Activated CD4-positive, alpha-beta memory T cell treated with anti-CD3 and anti-CD28 coated beads for 36 hours (primary cell): ENCODE measurements around the gene OBSL1. TPM values are rescaled to one million over a fixed set of nuclear protein-coding genes. Genes with fewer than 3 reads are reported as not detected.
A peak's percentile ranks its signal among the peaks of the same experiment; 100 is the strongest.

Experiments used
- CTCF ChIA-PET: fragments of 350-600 bp; sonication (Branson Sonifier 250); formaldehyde crosslinking; loops from one replicate; lab custom pipeline; 2021; ENCODE audit warnings: antibody characterized with exemption, inconsistent platforms; lab: Charles Lee
- POLR2A ChIA-PET: fragments of 350-600 bp; sonication (Branson Sonifier 250); formaldehyde crosslinking; loops from one replicate; lab custom pipeline; 2021; ENCODE audit warnings: antibody characterized with exemption; lab: Charles Lee
- DNase-seq: peaks from one replicate; pipeline ENCODE4 v3.0.0-alpha.2; 2020
- H3K27ac Mint-ChIP-seq: one replicate; pipeline ENCODE4 v1.8.0; 2021; ENCODE audit warnings: mixed read lengths
- H3K27me3 Mint-ChIP-seq: one replicate; pipeline ENCODE4 v1.8.0; 2021; ENCODE audit warnings: mixed read lengths
- H3K36me3 Mint-ChIP-seq: one replicate; pipeline ENCODE4 v1.8.0; 2021; ENCODE audit warnings: mixed read lengths
- H3K4me1 Mint-ChIP-seq: one replicate; pipeline ENCODE4 v1.8.0; 2021; ENCODE audit warnings: low read depth, mixed read lengths
- H3K4me3 Mint-ChIP-seq: one replicate; pipeline ENCODE4 v1.8.0; 2021; ENCODE audit warnings: mild to moderate bottlenecking, mixed read lengths
- H3K9me3 Mint-ChIP-seq: one replicate; pipeline ENCODE4 v1.8.0; 2021; ENCODE audit warnings: mixed read lengths
- intact Hi-C: fragments of 100-400 bp; cut with micrococcal nuclease; formaldehyde crosslinking; loops from one replicate; pipeline ENCODE4 v1.15.1; 2023
- total RNA-seq, 2 experiments: library from RNA; stranded (reverse); gene quantifications; one replicate each; pipeline ENCODE4 v1.2.3, GENCODE V29; 2021

Gene OBSL1
- total RNA-seq, 2 experiments from 2014 or later: 0.83 to 0.94 TPM

DNA sequence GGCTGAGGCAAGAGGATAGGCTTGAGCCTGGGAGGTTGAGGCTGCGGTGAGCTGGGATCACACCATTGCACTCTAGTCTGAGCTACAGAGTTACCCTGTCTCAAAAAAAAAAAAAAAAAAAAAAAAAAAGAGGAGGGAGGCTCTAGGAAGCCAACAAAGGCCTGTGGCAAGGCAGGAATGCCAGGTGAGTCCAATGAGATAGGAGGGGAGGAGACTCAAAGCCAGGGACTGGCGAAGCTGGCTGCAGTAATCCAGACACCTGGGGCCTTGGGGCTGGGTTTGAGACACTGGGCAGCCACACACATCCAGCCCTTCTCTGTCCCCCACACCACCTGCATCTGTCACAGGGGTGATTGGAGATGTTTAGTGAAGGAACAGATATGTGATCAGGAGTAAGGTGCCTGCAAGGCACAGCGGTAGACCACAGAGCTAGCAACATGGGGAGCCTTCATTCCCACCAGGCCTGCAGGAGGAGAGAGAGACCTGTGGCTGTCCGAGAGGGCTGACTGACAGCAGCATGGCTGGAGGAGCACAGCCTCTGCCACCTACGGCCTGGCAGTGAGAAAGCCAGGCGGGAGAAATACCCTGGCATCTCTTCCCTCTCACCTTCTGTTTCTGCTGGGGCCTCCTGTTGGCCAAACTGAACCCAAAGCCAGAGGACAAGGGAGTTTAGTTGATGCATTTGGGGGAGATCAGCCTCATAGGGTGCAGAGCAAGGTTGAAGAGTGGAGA is 37.2 kb downstream of the OBSL1 start:
- intact Hi-C loops: no loop called here
- Mint-ChIP-seq H3K36me3 (peaks cover 3% of the 10 kb centered on the region), H3K9me3 (no peaks in the 10 kb centered on the region), H3K4me3 (no peak overlapping the region), H3K27me3 (peaks cover 29% of the 10 kb centered on the region), H3K27ac (no peak overlapping the region), H3K4me1 (no peaks in the 10 kb centered on the region)
- CTCF ChIA-PET: interaction anchor here (0.6 to 1.3 kb wide), 5 partner anchors 38 to 142 kb away, joined by 3 to 5 read pairs (median 3); a partner anchor contains a TSS
- DNase-seq: no peak
- POLR2A ChIA-PET: no interaction called here

DNA sequence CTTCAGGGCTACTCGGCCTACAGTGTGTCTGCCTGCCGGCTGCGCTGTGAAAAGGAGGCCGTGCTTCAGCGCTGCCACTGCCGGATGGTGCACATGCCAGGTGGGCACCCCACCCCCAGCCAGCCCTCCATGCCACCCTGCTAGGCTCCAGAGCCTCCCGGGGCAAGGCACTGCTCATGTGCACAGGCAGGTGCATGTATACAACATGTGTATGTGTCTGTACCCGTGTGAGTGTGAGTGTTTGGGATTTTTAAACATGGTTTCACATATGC is 39.0 kb downstream of the OBSL1 start:
- POLR2A ChIA-PET: no interaction called here
- no peak for DNase-seq
- intact Hi-C loops: no loop called here
- no peaks in the 10 kb centered on the region for H3K36me3 Mint-ChIP-seq
- H3K27ac Mint-ChIP-seq: no peak overlapping the region
- no peak overlapping the region for H3K4me3 Mint-ChIP-seq
- CTCF ChIA-PET: interaction anchor here (1.0 to 14.4 kb wide), 6 partner anchors 9 to 139 kb away, joined by 3 to 277 read pairs (median 69); partner anchors contain the start of gene GMPPA
- no peaks in the 10 kb centered on the region for H3K4me1 Mint-ChIP-seq
- no peaks in the 10 kb centered on the region for H3K9me3 Mint-ChIP-seq
- H3K27me3 Mint-ChIP-seq: peaks cover 42% of the 10 kb centered on the region

DNA sequence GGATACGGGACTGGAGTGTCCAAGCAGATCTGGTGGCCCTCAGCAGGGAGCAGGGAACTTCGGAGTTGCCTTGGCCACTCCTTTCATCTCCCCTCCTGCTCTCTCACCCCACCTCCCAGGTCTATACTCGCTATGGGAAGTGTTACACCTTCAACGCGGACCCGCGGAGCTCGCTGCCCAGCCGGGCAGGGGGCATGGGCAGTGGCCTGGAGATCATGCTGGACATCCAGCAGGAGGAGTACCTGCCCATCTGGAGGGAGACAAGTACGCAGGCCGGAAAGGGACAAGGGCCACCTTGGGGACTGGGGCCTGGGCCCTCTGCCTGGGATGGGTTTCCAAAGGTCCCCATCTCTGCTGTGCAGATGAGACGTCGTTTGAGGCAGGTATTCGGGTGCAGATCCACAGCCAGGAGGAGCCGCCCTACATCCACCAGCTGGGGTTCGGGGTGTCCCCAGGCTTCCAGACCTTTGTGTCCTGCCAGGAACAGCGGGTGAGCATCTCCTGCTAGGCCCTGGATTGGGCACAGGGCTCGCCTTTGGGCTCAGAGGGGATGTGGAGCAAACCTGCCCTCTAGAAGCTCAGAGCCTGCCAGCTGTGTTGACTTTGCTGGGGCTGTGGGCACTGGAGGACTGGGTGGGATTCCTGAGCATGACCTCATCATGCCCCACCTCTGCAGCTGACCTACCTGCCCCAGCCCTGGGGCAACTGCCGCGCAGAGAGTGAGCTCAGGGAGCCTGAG is 39.5 kb downstream of the OBSL1 start:
- Mint-ChIP-seq H3K27ac (no peak overlapping the region), H3K4me3 (no peak overlapping the region), H3K27me3 (peaks cover 46% of the 10 kb centered on the region), H3K36me3 (no peaks in the 10 kb centered on the region), H3K9me3 (no peaks in the 10 kb centered on the region), H3K4me1 (no peaks in the 10 kb centered on the region)
- DNase-seq: no peak
- intact Hi-C loops: no loop called here
- POLR2A ChIA-PET: no interaction called here
- CTCF ChIA-PET: interaction anchor here (0.7 to 14.4 kb wide), 10 partner anchors 9 to 139 kb away, joined by 3 to 277 read pairs (median 24); partner anchors contain the start of genes CHPF, GMPPA and TMEM198

DNA sequence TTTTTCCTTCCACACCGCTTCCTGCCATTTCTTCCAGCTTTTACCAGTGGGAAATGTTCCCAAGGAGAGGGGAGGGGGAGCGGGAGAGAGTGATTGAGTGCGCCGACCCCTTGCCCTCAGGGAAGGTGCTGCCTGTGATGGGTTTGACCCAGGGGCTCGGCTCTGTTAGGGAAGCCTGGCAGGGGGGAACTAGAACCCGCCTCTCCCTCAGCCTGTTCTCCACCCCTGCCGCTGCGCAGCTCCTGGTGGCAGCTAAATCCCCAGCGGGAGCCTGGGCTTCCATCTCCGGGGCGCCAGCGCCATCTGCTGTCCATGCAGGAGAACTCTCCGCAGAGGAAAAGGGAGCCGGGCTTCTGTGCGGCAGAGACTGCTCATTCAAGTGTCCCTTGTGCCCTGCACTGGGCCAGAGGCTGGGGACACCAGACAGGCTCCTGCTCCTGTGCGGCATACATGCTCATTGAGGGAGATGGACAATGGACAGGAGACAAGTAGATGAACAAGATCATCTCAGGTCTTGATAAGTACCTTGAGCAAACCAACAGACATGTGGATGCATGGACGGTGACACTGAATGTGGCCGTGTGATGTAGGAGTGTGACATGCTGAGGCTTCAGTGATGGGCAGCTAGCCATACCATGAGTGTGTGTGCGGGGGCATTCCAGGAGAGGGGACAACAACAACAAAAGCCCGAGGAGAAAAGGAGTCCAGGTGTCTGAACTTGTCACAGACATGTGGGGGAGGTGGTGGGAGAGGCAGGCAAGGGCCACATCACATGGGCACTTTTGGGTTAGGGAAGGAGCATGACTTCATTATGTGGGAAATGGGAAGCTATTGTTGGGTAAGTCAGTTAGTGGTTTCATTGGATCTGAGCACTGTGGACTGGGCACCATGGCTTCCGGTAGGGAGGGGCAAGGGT is 41.0 kb downstream of the OBSL1 start:
- ChIA-PET CTCF (interaction anchor here (0.6 to 14.4 kb wide), 45 partner anchors 9 to 1489 kb away, joined by 3 to 277 read pairs (median 5); partner anchors contain the start of genes ASIC4, CHPF, DNAJB2 and DNPEP), POLR2A (interaction anchor here (0.6 to 1.4 kb wide), 3 partner anchors 14 to 127 kb away, joined by 3 to 5 read pairs (median 4); partner anchors contain the start of genes CHPF, GMPPA and TMEM198)
- Mint-ChIP-seq H3K27me3 (peaks cover 55% of the 10 kb centered on the region), H3K9me3 (no peaks in the 10 kb centered on the region), H3K36me3 (no peaks in the 10 kb centered on the region), H3K4me3 (no peak overlapping the region), H3K27ac (no peak overlapping the region), H3K4me1 (no peaks in the 10 kb centered on the region)
- intact Hi-C loops: loop anchor here (1.0 kb wide), 4 partner anchors 32 to 127 kb away; partner anchors contain the start of gene GMPPA
- peak; percentile 88 for DNase-seq

DNA sequence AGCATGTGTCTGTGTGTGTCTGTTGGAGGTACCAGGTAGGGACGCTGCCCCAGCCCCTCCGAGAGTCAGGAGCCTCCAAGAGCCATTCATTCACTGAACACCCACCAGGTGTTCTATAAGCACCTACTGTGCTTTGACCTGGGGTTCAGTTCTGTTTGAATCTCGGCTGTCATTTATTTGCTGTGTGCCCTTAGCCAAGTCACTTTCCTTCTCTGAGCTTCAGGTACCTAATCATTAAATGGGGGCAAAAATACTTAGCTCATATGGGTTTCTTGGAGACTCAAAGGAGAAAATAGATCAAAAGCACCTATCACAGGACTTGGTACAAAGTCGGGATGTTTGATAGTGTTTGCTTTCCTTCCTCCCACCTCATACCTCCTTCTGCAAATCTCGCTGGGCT is 43.9 kb downstream of the OBSL1 start:
- peaks cover 74% of the 10 kb centered on the region for H3K27me3 Mint-ChIP-seq
- no peak overlapping the region for H3K4me3 Mint-ChIP-seq
- no peak for DNase-seq
- intact Hi-C loops: no loop called here
- H3K4me1 Mint-ChIP-seq: peaks cover 4% of the 10 kb centered on the region
- POLR2A ChIA-PET: no interaction called here
- H3K27ac Mint-ChIP-seq: no peak overlapping the region
- H3K36me3 Mint-ChIP-seq: no peaks in the 10 kb centered on the region
- CTCF ChIA-PET: interaction anchor here (0.8 to 14.4 kb wide), 7 partner anchors 11 to 124 kb away, joined by 3 to 277 read pairs (median 76); partner anchors contain the start of genes ASIC4 and GMPPA
- H3K9me3 Mint-ChIP-seq: no peaks in the 10 kb centered on the region

DNA sequence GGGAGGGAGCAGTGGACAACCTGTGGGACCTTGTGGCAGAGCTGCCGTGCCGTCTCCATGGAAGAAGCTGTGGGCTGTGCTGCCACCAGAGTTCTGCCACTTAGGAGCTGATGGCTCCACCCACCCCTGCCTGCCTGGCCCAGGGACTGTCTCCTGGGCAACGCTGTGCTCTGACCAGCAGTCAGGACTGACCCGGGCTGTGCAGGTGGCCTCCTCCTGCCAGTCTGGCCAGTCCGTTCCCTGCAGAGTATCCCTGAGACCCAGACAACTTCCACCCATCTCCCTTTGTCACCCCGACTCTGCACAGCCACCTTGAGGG is 44.3 kb downstream of the OBSL1 start:
- peaks cover 5% of the 10 kb centered on the region for H3K4me1 Mint-ChIP-seq
- no peak overlapping the region for H3K4me3 Mint-ChIP-seq
- H3K27me3 Mint-ChIP-seq: peaks cover 75% of the 10 kb centered on the region
- ChIA-PET CTCF (interaction anchor here (4.3 to 14.4 kb wide), 5 partner anchors 11 to 124 kb away, joined by 69 to 277 read pairs (median 95); partner anchors contain the start of genes ASIC4 and GMPPA), POLR2A (no interaction called here)
- no peaks in the 10 kb centered on the region for H3K9me3 Mint-ChIP-seq
- no peaks in the 10 kb centered on the region for H3K36me3 Mint-ChIP-seq
- no peak overlapping the region for H3K27ac Mint-ChIP-seq
- intact Hi-C loops: no loop called here
- no peak for DNase-seq

DNA sequence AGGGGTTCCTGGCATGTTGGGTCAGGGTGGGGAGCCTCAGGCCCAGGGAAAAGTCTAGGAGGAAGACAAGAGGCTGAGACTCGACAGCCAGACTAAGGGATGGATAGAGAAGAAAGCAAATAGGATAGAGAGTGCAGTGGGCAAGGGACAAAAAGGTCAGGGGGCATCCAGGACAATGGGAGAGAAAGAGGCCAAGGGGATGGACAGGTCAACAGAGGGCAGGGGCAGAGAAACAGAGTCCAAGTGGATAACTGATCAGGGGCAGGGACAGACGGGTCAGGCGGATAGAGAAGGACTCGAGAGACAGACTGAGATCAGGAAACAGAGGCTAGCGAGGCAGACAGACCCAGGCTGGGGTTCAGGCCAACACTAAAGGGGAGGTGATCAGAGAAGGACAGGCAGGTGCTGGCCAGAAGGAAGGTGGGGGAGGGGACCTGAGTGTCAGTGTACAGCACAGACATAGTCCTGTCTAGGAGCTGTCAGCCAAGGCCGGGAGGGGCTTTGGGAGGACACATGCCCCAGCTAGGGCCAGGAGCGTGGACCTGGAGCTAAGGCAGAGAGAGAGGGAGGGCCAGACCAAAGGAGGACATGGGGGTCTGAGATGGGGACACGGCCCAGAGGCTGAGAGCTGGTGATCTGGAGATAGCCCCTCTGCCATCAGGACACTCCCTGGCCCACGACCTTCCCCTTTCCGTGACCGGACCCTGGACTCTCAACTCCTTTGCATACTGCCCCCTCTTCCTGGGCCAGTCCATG is 44.8 kb downstream of the OBSL1 start:
- H3K4me3 Mint-ChIP-seq: no peak overlapping the region

DNA sequence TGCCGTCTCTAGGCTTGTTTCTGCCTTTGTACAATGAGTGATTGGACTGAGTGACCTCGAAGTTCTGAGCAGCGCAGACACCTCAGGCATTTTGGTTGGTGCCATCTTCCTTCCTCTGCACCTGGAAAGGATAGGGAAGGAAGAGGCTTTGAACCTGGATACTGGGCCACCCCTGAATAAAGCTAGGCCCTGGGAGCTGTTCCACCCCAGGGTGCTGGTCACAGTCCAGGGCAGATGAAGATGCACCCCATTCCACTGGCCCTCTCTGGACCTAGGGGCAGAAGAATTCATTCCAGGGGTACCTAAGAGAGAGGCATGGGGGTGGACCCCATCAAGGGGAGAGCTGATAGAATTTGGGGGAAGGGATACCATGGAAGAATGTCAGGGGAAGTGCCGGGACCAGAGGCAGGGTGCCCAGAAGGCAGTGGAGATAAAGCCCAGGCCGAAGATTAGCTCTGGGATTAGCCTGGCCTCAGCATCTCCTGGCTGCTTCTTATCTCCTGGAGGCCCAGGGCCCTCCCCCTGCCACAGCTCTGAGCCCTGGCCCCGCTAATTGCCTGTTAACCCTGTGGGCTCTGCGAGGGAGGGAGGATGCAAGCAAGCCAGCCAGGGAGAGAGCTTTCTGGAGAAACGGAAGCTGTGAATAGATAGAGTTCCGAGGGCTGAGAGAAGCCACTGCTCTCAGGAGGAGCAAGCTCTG is 45.7 kb downstream of the OBSL1 start:
- intact Hi-C loops: no loop called here
- Mint-ChIP-seq H3K36me3 (no peaks in the 10 kb centered on the region), H3K4me1 (peaks cover 10% of the 10 kb centered on the region), H3K4me3 (no peak overlapping the region), H3K27me3 (peaks cover 79% of the 10 kb centered on the region), H3K9me3 (no peaks in the 10 kb centered on the region), H3K27ac (no peak overlapping the region)
- DNase-seq: no peak
- POLR2A ChIA-PET: no interaction called here
- CTCF ChIA-PET: interaction anchor here (0.8 to 14.4 kb wide), 6 partner anchors 17 to 122 kb away, joined by 3 to 277 read pairs (median 36); partner anchors contain the start of gene GMPPA

More for the DNA sequence above, 44.8 kb downstream of the OBSL1 start:
- no peak for DNase-seq
- ChIA-PET CTCF (interaction anchor here (0.8 to 14.4 kb wide), 7 partner anchors 18 to 123 kb away, joined by 3 to 277 read pairs (median 69); partner anchors contain the start of gene GMPPA), POLR2A (no interaction called here)
- intact Hi-C loops: no loop called here
- peaks cover 78% of the 10 kb centered on the region for H3K27me3 Mint-ChIP-seq
- peaks cover 10% of the 10 kb centered on the region for H3K4me1 Mint-ChIP-seq
- H3K9me3 Mint-ChIP-seq: no peaks in the 10 kb centered on the region
- no peaks in the 10 kb centered on the region for H3K36me3 Mint-ChIP-seq
- no peak overlapping the region for H3K27ac Mint-ChIP-seq

DNA sequence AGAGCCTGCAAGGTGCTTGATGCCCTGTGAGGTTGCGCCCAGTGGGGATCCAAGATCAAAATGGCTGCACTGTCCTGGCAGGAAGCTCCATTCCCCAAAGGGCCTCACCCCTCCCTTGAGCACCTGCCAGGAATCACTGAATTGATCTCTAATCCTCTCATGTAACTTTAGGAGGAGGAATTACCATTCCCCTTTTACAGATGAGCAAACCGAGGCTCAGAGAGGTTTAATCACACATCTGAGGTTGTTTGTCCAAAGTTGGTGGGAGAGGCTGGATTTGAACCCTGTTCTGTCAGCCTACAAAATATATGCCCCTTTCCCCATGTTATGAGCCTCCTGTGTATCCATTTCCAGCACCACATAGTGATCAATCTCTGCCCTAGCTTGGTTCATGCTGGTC is 46.5 kb downstream of the OBSL1 start:
- intact Hi-C loops: no loop called here
- H3K9me3 Mint-ChIP-seq: no peaks in the 10 kb centered on the region
- peaks cover 10% of the 10 kb centered on the region for H3K4me1 Mint-ChIP-seq
- H3K27ac Mint-ChIP-seq: no peak overlapping the region
- DNase-seq: no peak
- POLR2A ChIA-PET: no interaction called here
- no peaks in the 10 kb centered on the region for H3K36me3 Mint-ChIP-seq
- H3K4me3 Mint-ChIP-seq: no peak overlapping the region
- CTCF ChIA-PET: interaction anchor here (0.6 to 14.4 kb wide), 2 partner anchors 17 to 29 kb away, joined by 3 to 277 read pairs; partner anchors contain the start of gene GMPPA
- peaks cover 77% of the 10 kb centered on the region for H3K27me3 Mint-ChIP-seq

DNA sequence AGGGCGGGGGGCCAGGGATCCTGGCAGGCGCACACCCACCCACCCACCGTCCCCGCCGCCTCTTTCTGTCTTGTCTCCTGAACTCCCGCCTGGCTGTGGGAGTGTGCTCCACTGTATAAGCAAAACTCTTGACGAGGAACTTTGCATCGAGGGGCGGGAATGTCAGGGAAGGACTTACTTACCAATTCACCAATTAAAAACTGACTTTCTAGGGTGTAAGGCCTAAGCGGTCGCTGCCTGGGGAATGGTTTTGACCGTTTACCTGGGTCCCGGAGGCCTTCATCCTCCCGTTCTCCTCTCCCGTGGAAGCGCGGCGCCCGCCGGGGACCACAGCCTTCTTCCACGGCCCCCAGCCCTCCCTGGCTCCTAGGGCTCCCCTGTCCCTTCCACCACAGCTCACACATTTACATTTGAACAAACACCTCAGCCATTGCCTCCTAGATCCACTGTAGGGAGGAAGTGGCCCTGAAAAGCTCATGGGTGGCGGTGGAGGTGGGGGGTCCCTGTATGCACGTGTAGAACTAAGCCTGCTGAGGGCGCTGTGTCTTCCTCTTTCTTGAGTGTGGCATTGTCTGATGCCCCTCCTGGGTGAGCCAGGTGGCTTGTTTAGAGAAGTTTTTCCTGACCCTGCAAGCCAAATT is 48.2 kb downstream of the OBSL1 start:
- peaks cover 10% of the 10 kb centered on the region for H3K4me1 Mint-ChIP-seq
- intact Hi-C loops: no loop called here
- no peaks in the 10 kb centered on the region for H3K36me3 Mint-ChIP-seq
- no peak for DNase-seq
- H3K9me3 Mint-ChIP-seq: no peaks in the 10 kb centered on the region
- CTCF ChIA-PET: interaction anchor here (14.4 kb wide), 1 partner anchor 27 kb away, joined by 277 read pairs; the partner anchor contains the start of gene GMPPA
- POLR2A ChIA-PET: no interaction called here
- no peak overlapping the region for H3K27ac Mint-ChIP-seq
- no peak overlapping the region for H3K4me3 Mint-ChIP-seq
- peaks cover 73% of the 10 kb centered on the region for H3K27me3 Mint-ChIP-seq
